Measurements from ENCODE around the gene ARL8B.

ARL8B gene

GRCh38 chr3:5194341-5194740 is 72.2 kb downstream of the ARL8B start:
- no peak for DNase-seq (ENCODE audit: extremely low read depth, low read depth)
- TF ChIP-seq, protein P1, sequence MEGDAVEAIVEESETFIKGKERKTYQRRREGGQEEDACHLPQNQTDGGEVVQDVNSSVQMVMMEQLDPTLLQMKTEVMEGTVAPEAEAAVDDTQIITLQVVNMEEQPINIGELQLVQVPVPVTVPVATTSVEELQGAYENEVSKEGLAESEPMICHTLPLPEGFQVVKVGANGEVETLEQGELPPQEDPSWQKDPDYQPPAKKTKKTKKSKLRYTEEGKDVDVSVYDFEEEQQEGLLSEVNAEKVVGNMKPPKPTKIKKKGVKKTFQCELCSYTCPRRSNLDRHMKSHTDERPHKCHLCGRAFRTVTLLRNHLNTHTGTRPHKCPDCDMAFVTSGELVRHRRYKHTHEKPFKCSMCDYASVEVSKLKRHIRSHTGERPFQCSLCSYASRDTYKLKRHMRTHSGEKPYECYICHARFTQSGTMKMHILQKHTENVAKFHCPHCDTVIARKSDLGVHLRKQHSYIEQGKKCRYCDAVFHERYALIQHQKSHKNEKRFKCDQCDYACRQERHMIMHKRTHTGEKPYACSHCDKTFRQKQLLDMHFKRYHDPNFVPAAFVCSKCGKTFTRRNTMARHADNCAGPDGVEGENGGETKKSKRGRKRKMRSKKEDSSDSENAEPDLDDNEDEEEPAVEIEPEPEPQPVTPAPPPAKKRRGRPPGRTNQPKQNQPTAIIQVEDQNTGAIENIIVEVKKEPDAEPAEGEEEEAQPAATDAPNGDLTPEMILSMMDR (IDR thresholded peaks at IDR 0.05; ENCODE audit: low read depth, low read length), result no peak

GRCh38 chr3:5194801-5195509 is 72.9 kb downstream of the ARL8B start:
- TF ChIP-seq, protein P1 (IDR thresholded peaks at IDR 0.05; ENCODE audit: low read depth, low read length), result no peak
- DNase-seq (ENCODE audit: extremely low read depth, low read depth), result no peak

DNA sequence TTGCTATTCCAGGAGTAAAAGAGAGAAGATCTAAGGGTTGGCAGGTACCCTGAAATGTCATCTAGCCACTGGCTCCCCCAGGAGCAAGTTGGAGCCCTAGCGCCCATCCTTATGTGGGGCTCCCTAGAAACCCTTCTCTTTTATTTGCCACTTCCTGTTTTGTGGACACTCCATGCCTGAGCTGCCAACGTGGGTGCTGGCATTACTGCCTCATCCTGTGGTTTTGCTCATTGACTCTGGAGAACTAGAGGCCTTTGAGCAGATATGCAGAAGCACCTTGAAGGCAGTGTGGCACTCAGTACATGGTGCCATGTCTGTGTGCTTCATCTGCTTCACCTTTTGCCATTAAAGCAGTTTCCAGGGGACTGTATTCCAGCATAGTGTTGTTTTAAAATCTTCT is 73.5 kb downstream of the ARL8B start:
- no peak for DNase-seq (ENCODE audit: extremely low read depth, low read depth)

DNA sequence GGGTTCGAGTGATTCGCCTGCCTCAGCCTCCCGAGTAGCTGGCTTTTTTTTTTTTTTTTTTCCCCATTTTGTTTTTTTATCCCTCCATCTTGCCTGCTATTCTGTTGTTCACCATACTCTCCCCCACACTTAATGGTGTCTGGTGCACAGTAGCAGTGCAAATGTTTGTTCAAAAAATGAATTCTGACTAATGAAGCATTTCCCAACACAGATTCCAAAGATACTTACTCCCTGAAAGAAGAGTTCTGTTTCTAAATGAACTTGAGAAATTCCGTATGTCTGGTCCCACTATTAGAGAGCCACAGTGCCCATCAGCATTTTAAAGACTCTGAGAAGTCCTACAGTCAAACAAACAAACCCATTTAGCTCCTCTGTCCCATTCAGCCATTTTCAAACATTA is 74.9 kb downstream of the ARL8B start:
- TF ChIP-seq, protein P1 (IDR thresholded peaks at IDR 0.05; ENCODE audit: low read depth, low read length), result no peak

More for the DNA sequence above, 73.5 kb downstream of the ARL8B start:
- TF ChIP-seq, protein P1 (IDR thresholded peaks at IDR 0.05; ENCODE audit: low read depth, low read length), result no peak

GRCh38 chr3:5197470-5198312 is 75.6 kb downstream of the ARL8B start:
- DNase-seq (ENCODE audit: extremely low read depth, low read depth), result peak; percentile 32
- TF ChIP-seq, protein P1 (IDR thresholded peaks at IDR 0.05; ENCODE audit: low read depth, low read length), result no peak

More for the DNA sequence above, 74.9 kb downstream of the ARL8B start:
- DNase-seq (ENCODE audit: extremely low read depth, low read depth), result no peak

- DNase-seq (ENCODE audit: extremely low read depth, low read depth), result no peak
- TF ChIP-seq, protein P1 (IDR thresholded peaks at IDR 0.05; ENCODE audit: low read depth, low read length), result no peak
These were observed 76.2 kb downstream of the ARL8B start for GRCh38 chr3:5198313-5198677.

Data from AG09319 (cell line).